NCI-H2029 (cell line): ENCODE measurements around the gene FAM222B.
"Not testable (repeated sequence)": the region's sequence is repeated elsewhere in the genome, so short reads cannot be mapped to it uniquely, and the experiment has no call there.

Experiments
- DNase-seq: peaks from one replicate; lab custom pipeline; 2025; lab: John Stamatoyannopoulos, UW

The FAM222B gene

DNA sequence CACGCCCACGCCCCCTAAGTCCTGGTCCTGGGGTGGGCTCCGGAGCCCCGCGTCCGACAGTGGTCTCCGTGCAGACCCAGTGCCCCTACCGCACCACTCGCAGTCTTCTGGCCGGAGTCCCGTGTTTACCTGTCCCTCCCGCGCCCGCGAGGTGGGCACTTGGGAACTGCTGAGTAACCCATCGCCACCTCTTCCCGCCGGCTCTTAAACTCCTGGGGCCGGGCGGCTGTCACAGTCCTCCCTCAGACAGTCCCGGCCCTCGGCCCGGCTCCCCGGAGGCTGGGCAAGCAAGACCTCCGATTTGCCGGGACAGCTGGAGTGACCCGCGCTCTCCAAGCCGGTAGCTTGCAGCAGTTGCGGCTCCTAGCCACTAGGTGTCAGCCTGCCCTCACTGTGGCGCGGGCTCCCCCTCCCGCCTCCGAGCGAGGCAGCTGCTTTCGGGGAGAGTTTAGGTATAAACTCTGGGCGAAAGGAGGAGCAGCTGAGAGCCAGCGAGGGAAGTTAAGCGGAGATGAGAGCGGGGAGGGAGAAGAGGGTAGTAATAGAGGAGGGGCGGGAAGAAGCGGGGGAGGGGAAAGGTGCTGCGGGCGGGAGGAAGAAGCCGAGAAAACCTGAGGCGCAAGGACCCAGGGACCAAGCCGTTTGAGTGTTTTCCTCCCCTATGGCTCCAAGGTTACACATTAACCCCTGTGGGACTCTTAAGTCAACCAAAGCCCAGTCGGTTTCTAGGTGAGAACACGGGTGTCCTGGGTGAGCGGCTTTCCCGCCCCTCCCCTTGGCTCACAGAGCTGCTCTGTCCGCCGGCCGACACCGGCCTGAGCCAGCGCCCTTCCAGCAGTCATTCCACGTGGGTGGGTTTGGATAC lies 115.7 kb downstream of the FAM222B start:
- DNase-seq, result peak; percentile 89

DNA sequence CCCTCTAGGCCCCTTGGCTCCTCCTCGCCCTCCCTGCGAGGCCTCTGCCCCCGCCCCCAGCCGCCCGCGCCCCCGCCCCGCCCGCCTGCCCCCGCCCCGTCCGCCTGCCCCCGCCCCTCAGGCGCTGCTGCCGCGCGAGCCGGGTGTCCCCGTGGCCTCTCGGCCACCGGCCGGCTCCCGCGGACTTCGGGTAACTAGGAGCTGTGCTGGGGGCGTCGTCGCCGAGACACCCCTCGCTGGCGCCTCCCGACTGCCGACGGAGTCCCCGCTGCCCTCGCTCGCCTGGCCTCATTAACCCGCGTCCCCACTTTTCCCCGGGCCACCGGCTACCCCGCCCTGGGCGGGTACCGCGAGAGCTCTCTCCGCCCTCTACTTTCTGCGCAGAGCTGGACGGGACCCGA lies 116.4 kb downstream of the FAM222B start, which contains the start of gene TLCD1:
TSS of gene TLCD1 (minus strand) at position 8 of the 401 bp plus-strand sequence. CDS start 136 bp downstream, outside the sequence.
- DNase-seq, result no peak

DNA sequence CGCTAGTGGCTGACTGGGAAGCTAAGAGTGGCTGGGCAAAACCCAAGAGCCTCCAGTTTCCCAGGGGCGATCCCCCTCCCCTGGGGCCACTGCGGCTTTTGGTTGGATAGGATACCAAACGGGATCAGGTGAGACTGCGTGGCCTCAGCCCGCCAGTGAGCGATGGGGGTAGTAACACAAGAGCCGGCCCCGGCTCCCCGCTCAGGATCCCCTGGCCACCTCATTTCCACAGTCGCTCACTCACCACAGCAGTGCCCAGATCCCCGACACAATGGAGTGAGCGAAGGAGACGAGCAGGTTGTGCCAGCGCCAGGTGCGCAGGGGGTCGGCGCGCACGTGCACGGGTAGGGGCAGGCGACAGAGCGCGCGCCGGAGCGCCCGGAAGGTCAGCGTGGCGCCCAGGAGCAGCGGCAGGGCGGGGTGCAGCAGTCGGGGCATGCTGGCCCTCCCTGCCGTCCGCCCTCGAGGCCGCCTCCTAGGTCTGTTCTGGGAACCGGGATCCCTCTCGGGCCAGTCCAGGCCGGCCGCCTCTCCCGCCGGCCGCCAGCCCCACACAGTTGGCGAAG lies 116.8 kb downstream of the FAM222B start:
- DNase-seq, result peak; percentile 79

DNA sequence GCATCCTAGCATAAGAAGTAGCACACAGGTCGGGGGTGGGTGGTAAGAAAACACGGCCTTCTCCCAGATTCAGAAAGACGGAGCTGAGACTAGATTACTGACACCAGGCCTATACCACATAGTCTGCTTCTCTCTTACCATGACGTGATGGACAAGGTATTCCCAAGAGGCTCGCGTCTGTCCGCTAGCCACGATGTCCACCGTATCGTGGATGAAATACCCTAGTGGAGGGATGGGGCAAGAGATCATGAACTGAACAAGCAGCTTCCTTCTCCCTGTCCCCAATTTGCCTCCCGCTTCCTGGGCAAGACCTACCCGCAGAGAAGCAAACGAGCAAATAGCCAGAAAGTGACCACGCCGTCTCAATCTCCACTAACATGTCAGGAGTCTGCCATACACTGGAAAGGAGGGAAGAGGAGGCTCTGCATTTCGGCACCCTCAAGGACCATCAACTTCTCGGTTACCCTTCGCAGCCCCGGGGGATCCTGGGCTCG lies 117.4 kb downstream of the FAM222B start:
- no peak for DNase-seq

DNA sequence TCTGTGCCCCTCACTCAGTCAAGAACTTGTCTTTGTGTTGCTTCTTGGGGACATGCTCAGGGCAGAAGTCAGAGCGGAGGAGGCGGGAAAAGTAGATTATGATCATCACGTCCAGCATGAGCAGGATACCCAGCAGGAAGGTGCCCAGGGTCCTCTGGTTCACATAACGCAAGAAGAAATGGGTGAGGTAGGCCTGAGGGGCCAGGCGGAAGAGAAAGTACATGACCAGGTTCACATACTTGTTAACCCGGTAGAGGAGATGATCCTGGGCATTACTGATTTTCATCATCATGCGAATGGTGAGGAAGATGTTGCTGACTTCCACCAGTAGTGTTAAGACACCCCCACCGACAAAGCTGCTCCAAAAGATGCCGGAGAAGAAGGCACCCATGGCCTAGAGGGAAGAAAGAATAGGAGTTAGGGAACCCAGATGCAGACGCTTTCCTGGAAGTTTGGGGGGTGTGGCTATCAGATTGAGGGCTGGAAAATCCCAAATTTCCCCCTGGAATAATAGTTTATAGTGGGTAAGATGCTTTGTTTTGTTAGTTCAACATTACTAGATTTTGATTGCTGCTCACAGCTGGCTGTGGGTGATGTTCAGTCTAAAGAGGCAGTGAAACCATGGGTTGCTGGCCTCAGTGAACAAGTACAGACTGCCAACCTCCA lies 118.0 kb downstream of the FAM222B start:
- no peak for DNase-seq

DNA sequence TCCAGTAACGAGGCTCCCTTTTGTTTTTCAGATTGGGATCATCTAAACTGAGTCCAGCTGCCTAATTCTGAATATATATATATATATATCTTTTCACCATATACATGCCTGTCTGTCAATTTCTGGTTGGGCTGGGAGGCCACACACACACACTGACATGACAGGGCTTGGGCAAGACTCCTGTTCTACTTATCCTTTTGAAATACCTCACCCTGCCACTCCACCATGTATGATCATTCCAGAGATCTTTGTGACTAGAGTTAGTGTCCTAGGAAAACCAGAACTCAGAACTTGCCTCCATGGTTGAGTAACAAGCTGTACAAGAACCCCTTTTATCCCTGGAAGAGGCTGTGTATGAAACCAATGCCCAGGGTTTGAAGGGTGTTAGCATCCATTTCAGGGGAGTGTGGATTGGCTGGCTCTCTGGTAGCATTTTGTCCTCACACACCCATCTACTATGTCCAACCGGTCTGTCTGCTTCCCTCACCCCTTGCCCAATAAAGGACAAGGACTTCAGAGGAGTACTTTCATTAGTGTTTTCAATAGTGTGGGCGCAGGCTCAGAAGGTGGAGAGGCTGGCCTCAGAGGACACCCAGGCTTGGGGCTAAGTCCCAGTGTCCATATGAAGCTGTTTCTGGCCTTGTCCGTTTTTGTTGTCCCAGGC lies 118.6 kb downstream of the FAM222B start:
- not testable (repeated sequence) for DNase-seq

DNA sequence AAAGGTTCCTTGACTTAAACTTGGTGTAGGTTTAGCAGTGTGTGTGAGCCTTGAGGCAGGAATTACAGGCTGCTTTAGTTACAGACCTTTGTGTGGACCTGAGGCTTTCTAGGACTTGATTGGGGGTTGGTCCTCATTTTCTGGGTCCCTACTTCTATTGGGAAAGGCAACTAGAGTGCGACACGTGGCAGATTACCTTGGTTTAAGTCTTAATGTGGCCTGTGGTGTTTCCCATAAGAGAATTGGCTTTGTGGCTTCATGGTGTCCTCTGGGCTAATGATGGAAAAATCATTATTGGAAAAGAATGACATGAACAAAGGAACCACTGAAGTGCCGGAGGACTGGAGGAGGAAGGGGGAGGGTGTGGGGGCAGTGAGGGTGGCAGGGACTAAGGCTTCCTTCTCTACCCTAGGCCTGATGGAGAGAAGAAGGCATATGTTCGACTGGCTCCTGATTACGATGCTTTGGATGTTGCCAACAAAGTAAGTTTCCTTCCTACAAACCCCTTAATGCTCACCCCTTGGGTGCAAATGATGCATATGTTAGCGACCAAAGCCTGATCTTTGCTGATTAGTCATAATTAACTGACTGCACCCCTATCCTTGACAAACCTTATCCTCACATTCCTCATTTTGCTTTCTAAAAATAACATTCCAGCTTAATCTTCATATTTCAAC lies 119.3 kb downstream of the FAM222B start:
- DNase-seq, result no peak

DNA sequence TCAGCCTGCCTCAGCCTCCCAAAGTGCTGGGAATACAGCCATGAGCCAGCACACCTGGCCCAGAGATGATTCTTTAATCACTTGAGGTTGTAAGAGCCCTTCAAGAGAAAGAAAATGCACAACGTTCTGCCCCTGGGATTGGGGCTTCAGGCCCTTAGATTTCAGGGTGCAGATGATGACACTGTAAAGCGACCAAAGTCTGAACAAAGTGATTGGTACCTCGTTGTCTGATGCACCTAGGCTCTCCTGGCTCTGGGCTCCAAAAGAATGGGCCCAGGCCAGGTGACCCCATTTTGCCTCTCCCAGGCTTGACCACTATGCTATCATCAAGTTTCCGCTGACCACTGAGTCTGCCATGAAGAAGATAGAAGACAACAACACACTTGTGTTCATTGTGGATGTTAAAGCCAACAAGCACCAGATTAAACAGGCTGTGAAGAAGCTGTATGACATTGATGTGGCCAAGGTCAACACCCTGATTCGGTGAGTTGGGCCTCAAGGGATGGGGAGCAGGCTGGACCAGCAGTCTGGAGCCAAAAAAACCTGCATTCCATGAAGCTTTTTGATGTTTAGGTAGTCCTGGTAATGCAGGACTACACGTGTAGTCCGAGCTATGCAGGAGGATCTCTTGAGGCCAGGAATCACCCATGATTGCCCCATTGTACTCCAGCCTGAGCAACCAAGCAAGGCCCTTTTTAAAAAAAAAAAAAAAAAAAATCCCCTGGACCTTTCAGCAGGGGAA lies 120.0 kb downstream of the FAM222B start:
- DNase-seq, result no peak

DNA sequence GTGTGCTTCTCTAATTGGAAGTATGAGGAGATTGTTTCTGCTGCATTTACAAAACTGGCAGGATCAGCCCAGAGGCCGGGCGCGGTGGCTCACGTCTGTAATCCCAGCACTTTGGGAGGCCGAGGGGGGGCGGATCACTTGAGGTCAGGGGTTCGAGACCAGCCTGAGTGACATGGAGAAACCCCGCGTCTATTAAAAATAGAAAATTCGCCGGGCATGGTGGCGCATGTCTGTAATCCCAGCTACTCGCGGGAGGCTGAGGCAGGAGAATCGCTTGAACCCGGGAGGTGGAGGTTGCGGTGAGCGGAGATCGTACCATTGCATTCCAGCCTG lies 121.6 kb downstream of the FAM222B start:
- DNase-seq, result not testable (repeated sequence)

DNA sequence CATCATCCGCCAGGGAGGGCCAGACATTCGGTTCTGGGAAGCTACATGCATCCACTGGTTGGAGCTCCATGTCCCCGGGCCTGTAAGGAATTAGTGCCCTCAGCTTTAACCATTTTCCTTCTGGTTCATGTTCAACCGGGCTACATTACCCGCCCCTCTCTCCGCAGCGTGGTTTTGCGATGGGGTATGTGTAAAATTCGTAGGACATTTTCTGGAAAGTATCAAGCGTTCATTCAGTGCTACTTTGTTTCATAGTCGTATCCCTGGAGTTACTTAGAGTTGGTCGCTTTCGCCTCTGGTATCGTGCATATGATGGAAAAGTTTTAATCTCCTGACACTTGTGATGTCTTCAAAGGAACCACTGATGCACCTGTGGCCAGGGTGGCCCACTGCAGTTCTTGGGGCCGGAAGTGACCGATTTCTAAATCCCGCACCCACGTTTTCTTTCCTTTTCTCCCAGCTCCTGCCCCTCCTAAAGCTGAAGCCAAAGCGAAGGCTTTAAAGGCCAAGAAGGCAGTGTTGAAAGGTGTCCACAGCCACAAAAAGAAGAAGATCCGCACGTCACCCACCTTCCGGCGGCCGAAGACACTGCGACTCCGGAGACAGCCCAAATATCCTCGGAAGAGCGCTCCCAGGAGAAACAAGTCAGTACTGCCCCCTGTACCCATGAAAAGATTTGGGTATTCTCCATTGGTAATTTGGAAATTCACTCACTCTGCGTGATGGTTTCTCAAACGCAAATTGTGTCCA lies 122.2 kb downstream of the FAM222B start:
- peak; percentile 9 for DNase-seq

DNA sequence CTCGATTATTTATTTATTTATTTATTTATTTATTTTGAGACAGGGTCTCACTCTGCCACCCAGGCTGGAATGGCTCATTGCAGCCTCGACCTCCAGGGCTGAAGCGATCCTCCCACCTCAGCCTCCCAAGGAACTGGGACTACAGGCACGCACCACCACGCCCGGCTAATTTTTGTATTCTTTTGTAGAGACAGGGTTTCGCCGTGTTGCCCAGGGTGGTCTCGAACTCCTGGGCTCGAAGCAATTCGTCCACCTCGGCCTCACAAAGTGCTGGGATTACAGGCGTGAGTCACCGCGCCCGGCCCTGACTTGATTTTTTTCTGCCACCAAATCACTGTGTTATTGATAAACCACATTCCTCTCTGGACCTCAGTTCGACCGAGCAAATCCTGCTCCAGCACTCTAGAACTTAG lies 123.6 kb downstream of the FAM222B start:
- no peak for DNase-seq

DNA sequence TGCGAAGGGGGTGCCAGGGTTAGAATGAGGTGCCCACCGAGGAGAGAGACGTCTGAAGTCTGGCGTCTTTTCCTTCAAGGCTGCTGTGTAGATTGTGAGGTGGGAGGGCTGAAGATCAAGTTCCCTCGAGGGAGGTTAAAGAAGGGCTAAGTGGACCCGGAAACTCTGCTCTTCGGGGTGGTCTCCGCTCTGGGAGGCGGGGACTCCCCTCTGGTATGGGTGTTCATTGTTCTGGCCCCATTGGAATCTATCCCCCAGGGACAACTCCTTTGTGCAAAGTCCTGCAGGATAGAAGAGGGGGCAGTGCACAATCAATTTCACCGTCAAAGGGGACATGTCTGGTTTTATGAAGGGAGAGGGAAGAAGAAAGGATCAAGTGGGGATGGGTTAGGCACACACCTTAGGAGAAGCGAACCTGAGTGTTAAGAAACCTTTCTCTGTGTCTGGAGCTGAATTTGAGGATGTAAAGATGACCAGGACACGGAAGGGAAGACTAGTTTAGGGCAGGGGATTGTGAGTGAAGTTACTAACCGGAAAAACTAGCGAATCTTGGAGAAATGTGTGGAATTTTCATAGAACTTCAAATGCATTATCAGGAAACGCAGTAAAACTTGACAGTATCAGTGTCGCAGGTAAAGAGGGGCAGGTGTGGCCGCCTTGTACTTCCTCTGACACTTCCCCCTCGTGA lies 124.1 kb downstream of the FAM222B start:
- no peak for DNase-seq

DNA sequence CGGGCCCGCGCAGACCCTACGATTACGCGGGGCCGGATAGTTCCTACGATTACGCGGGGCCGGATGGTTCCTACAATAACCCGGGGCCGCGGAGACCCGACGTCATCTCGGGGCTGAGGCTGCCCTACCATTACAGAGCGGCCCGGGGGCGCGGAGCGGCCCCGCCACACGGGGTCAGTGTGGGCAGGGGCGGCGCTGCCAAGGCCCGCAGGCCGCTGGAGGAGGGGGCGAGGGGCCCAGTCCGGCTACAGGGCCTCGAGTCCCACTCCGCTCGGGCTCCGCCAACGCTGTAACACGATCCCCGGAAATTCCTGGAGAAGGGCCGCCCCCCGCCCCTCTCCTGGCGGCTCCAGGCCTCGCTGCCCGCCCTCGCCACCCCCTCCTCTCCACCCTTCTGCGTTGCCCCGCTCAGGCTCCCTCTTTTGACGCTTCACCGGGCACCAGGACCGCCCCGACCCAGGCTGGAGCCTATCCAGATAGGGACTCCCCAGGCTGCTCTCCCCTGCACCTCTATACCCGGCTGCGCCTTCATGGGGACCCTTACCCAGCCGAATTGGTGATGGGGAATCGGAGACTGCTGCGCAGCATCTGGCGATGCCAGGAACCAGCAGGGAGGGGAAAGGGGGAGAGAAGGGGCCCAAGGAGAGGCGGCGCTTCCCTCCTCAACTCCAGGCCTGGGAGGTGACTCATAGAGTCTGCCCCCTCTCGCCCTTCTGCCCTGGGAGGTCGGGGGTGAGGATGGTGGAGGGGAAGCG lies 124.8 kb downstream of the FAM222B start, which contains the start of gene RAB34:
TSS of gene RAB34 (minus strand) at position 291 of the 755 bp plus-strand sequence. CDS start 602 bp downstream, outside the sequence.
- DNase-seq, result no peak

DNA sequence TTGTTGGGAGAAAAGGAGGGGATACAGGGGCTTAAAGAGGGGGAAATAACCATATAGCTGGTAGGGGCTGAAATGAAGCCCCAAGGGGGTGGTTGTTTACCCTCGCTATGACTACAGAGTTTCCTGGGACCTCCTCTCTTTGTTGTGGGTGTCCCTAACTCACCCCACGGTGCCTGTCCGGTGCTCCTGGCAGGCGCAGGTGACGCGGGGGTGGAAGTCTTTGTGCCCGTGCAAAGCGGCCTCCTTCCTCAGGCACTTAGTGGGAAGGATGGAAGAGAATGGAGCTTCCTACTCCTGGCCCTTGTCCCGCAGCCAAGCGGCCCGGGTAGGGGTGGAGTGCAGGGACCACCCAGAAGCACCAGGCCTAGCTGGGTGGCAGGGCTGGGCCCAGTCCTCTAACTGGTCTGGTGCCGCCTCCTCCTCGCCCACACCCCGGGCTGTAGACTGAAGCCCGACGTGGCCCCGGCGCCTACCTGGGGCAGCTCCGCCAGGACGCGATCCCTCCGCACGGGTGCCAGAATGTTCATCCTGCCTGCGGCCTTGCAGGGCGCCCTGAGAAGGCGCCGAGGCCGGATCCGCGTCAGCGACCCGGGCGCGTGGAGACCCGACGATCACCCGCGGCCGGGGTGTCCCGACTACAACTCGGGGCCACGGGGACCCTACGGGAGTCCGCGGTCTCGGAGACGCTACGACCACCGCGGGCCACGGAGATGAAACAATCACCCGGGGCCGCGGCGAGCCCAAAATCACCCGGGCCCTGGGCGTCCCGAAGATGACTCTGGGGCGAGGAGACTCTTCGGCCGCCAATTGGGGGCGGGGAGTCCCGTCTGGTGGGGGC lies 125.6 kb downstream of the FAM222B start:
- no peak for DNase-seq

DNA sequence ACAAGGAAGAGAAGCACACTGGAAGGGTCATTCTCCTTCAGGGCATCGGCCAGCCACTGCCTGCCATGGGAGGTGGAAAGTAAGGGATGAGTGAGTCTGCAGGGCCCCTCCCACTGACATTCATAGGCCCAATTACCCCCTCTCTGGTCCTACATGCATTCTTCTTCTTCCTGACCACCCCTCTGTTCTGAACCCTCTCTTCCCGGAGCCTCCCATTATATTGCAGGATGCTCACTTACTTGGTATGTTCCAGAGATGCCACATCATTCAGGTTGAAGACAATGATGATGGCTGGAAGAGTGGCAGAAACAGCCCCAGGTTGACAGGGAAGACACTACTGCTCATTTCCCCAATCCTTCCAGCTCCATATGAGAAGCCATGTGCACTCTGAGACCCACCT lies 127.4 kb downstream of the FAM222B start:
- no peak for DNase-seq

DNA sequence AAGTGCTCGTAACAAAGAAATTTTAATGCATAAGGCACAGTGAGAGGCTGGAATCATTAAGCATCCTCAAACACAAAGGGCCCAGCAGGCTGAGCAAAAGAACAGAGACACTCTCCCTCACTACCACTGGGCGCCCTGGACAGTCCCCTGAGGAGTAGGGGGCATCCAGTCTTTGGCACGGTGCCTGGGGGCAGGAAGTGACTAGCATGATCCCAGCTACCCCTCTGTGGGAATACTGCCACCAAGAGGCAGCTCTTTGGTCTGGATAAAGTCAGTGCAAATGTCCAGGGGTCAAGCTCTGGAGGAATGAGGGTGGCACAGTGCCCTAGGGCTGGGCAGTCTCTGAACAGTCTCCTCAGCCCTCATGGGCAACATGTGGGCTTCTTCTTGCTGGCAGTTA lies 128.3 kb downstream of the FAM222B start:
- DNase-seq, result no peak

DNA sequence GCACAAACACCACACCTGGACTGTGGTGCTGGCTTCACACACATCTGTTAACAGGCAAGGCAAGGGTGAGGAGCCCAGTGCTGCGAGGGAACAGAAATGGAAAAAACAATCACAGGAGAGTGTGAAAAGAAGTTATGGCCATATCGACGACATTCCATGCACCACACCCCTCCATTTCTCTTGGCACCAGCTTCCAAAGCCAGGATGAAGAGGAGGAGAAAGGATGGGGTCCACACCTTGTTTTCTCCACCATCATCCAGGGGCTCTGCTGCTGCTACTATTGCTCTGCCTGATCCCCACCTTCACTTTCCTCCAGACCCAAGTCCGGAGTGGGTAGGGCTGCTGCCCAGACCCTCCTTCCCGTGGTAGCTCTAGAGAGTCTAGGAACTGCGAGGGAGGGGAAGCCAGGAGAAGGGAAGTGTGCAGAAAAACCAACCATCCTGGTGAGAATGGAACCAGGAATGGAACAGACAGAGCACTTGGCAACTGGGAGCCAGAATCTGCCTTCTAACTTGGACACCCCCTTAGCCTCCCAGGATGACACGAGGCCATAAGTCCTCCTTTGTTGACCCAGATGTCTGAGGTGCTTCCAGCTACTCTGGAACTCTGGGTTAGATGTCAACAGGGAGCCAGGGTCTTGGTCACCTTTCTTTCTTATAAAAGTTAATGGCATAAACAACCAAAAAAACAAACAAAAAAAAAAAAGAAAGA lies 129.7 kb downstream of the FAM222B start:
- DNase-seq, result no peak
